IPS-18c (cell line): Measurements from ENCODE around the gene NYNRIN.
"Not testable (repeated sequence)": the region's sequence is repeated elsewhere in the genome, so short reads cannot be mapped to it uniquely, and the experiment has no call there.

Source experiments
- H3K4me3 ChIP-seq: 2 replicates; pipeline ENCODE4 v1.7.0; 2013; ENCODE audit warnings: low read depth, mild to moderate bottlenecking, low read length, moderate library complexity; ENCODE audit not compliant: insufficient read depth
- H3K9me3 ChIP-seq: one replicate; pipeline ENCODE4 v1.6.1; 2013; ENCODE audit warnings: mild to moderate bottlenecking, low read length, moderate library complexity; ENCODE audit not compliant: control insufficient read depth, insufficient read depth

NYNRIN gene

DNA sequence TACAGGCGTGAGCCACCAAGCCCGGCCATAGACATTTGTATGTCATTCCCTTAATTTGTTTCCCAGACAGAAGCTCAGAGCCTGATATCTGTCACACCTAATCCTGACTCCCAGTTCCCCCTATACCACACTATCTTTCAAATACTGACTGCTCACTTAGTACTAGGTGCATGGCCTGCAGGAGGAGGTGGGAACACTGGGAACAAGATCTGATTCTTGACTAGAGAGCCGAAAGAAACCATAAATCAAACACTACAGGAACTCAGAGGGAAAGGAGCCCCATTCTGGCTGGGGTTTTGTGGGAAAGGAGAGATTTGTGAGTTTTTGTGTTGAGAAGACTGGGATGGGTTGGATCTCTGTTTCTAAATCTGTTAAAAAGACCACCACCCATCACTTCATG lies 35.9 kb downstream of the NYNRIN start:
- H3K4me3 ChIP-seq = no peak overlapping the region
- no peaks in the 10 kb centered on the region for H3K9me3 ChIP-seq

DNA sequence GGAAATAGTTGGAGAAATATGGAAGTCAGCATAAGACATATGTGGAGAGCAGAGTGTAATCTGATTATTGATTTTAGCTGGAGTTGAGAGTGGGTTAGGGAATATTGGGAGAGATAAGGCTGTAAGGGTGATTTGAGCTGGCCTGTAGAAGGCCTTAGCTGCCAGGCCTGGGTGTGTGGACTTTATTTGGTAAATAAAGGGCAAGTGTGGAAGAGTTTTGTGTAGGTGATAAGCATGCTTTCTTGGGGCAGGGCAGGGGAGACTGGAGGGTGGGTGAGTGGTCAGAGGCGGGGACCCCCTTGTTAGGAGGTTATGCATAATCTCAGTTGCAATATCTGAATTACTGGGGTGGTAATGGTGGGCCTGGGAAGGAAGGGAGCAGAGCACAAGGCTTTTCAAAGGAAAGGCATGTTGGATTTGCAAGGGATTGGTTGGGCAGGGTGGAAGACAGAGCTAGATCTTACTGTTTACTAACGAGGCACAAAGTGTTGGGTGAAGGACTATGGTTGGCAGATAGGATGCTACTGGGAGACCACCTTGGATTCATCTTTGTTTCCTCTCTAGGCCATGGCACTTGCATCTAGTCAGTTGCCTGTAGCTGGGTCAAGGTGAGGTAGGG lies 36.5 kb downstream of the NYNRIN start:
- H3K9me3 ChIP-seq = no peaks in the 10 kb centered on the region
- H3K4me3 ChIP-seq = no peak overlapping the region

DNA sequence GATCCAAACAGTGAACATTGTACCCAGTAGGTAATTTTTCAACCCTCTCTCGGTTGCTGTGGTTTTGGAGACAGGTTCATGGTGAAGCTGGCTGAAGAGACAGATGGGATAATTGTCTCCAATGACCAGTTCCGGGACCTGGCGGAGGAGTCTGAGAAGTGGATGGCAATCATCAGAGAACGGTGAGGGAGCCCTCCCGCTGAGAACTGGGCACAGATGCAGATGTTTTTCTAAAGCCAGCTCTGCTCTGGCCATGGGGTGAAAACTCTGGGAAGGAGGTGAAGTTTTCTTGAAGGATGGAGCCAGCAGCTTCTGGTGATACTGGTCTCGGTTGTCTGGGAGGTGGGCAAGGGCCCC lies 37.2 kb downstream of the NYNRIN start:
- no peak overlapping the region for H3K4me3 ChIP-seq
- no peaks in the 10 kb centered on the region for H3K9me3 ChIP-seq

DNA sequence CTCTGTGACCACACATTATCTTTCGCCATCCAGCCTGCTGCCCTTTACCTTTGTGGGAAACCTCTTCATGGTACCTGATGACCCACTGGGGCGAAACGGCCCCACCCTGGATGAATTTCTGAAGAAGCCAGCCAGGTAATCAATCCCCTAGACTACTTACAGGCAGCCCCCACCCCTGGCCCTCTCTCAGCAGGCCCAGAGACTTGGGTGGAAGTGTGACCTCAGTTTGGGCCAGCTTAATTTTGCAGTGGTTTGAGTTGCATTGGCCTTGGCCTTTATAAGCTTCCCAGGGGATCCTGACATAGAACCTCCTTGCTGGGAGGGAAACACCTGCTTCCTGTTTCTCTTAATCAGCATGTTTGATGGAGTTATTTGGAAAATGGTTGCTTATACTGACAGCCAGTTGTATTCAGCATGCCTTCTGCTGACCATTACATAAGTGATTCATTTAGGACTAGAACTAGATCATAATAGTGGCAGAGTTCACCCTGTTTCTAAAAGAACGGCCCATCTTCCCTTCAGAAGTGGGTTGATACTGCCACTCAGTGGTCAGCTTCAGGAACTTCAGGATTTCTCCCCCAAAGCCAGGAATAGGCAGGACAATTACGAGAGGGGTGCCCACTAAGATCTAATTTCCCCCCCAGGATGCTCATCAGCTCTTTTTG lies 37.7 kb downstream of the NYNRIN start:
- H3K4me3 ChIP-seq = no peak overlapping the region

DNA sequence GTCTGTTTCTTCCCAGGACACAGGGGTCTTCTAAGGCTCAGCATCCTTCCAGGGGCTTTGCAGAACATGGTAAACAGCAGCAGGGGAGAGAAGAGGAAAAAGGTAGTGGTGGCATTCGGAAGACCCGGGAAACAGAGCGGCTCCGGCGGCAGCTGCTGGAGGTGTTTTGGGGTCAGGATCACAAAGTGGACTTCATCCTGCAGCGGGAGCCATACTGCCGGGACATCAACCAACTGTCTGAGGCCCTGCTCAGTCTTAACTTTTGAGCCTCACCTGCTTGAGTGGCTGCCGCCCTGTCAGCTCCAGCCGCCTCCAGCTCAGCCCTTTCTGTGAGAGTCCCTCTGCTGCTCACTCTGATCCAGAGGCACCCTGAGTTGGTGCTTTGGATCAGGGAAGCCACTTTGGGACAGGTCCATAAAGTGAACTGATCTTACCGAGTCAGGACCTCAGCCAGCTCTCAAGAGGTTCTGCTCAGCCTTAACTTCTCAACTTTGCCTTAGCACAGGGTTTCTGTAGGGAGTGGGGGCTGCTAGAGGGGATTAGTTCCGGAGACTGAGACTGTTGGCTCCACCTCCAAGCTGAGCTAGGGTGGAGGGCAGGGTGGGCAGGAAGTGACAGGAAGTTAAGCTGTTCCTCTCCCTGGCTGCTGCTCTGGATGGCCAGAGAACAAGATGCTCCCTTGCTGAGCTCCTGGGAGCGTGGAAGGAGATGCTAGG lies 38.4 kb downstream of the NYNRIN start:
- H3K4me3 ChIP-seq = no peak overlapping the region

More for the DNA sequence above, 37.7 kb downstream of the NYNRIN start:
- H3K9me3 ChIP-seq = no peaks in the 10 kb centered on the region

DNA sequence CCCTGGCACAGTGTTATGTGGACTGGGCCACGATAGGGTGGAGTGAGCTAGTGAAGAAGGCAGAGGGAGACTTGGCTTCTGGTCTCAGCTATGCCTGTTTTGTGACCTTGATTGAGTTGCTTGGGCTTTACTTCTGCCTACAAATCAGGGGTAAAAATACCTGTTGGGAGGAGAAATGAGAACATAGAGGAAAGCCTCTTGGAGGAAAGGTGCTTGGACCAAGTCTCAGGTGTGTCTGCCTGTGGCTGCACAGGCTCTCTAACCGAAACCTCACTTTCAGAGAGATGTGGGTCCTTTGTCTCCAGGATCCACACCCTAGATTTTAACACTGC lies 38.9 kb downstream of the NYNRIN start:
- H3K9me3 ChIP-seq = no peaks in the 10 kb centered on the region
- H3K4me3 ChIP-seq = no peak overlapping the region

More for the DNA sequence above, 38.4 kb downstream of the NYNRIN start:
- no peaks in the 10 kb centered on the region for H3K9me3 ChIP-seq

DNA sequence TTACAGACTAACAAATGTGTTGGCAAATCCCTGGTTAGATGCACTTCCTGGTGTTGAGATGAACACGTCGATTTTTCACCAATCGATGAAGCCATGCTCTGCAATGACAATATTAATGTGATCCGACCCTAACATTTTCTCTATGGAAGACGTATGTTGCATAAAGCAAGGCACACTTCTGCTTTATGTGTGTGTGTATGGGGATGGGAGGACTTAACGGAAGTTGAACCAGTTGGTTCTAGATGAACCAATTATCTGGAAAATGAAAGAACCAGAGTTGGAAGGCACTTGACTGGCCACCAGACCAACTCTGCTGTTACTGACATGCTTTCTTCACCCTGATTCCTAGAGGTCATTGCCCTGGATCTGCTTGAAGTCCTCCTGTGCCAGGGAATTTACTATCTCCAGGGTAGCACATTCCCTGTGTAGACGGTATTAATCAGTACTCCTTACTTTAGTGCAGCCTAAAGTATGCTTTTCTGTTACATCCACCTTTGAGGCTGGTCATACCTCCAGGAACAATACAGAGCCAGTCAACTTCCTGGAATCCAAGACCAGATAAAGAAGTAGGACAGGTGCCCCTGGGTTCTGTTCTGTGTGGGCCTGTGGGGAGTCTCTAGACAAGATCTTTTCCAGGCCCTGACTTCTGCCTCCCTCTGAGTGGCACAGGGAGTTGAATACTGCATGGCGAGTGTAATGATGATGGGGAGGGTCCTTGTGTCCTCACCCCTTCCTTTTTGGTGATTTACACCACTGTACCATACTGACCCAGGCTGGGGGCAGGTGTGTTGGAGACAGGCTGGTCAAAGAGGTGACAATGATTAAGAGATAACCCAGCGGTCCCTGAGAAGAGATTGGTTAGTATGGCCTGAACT lies 39.7 kb downstream of the NYNRIN start:
- Histone ChIP-seq H3K4me3 (no peak overlapping the region), H3K9me3 (no peaks in the 10 kb centered on the region)

DNA sequence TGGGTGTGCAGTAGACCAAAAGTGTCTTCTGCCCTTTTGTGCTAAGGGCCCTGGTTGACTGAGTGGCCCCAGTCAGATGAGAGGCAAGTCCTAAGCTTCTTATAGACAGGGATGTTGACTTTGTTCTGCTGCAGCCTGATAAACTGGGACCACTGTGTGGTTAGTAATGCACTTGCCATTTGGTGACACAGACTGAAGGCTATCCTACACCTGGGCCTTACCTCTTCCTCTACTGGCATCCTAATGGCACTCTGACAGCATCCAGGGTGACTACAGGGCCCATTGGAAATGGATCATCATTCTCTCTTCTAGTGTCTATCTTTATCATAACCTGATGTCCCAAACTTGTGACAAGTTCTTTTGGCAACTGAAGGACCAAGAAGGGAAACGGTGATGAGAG lies 40.5 kb downstream of the NYNRIN start:
- Histone ChIP-seq H3K4me3 (no peak overlapping the region), H3K9me3 (no peaks in the 10 kb centered on the region)

DNA sequence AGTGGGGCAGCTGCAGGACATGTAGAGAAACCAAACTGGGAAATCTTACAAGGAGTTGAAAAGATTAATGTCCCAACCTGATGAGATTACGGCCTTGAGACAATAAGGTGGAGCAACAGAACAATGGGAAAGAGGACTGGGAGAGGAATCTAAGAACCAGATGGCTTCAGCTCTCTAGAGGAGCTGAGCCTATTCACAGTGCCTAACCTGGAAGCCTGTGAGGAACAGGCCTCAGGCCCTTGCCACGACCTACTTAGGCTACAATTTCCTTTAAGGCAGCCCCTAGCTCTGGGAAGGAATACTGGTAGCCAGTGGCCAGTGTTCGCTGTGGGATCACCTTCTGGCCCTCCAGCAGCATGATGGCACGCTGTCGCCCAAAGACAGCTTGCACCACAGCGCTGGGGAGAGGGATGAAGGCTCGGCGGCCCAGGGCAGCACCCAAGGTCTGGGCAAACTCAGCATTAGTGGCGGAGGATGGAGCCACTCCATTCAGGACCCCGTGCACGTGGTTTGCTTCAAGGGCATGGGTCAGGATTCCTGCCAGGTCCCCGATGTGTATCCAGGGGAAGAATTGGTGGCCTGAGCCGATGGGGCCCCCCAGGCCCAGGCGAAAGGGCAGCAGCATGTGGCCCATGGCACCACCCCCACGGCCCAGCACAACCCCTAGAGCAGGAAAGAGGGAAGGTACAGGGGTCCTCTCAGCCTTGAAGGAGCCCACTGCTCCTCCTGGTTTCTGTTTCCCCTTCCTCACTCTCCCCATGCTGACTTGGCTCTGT lies 41.2 kb downstream of the NYNRIN start:
- no peak overlapping the region for H3K4me3 ChIP-seq

DNA sequence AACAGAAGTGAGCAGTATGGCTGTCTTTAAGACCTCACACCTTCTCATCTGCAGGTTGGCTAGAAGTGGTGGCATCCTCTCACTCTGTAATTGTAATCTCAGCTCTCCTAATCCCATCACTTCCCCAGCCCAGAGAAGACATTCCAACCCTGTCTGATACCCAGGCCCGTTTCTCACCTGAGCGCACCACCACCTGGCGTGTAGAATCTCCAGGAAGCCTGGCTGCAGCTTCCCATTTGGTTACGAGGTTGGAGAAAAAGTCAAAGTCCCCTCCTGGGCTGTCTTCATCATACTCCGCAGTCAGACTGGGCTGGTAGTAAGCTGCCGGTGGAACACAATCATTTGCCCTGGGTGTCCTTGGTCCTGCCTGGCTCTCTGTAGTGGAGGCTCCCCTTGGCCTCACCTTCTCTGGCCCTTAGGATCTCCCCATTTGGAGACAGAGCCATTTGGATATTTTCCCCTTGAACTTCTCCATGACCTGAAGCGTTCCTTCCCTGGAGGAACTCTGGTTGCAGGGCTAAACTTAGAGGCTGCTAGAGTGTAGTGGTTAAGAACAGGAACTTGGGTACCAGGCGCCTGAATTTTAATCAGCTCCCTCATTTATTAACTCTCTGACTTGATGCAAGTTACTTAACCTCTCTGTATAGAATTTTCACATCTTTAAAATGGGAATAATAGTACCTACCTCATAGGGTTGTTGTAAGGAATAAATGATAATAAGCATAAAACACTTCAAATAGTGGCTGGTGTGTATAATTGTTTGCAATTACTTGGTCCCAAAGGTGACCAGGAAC lies 42.0 kb downstream of the NYNRIN start:
- H3K4me3 ChIP-seq = no peak overlapping the region

More for the DNA sequence above, 41.2 kb downstream of the NYNRIN start:
- H3K9me3 ChIP-seq = no peaks in the 10 kb centered on the region

DNA sequence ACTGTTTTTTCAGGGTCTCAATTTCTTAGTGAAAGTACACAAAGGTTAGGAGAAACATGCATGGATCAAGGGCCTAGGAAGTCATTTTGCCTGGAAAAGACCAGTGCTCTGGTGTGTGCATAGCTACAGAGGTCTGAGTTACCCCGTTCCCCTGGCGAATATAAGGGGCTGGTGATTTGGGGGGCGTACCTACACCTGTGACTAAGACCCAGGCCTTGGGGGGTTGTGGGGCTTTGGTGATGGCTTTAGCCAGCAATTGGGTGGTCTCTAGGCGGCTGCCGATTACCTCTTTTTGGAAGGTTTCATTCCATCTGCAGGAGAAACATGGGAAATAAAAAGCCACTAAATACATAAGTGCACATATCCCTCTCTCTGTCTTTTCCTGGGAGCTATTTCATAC lies 42.7 kb downstream of the NYNRIN start:
- Histone ChIP-seq H3K9me3 (no peaks in the 10 kb centered on the region), H3K4me3 (peak overlapping the region; percentile 87; the same call in 1 of the 2 replicates)

More for the DNA sequence above, 42.0 kb downstream of the NYNRIN start:
- no peaks in the 10 kb centered on the region for H3K9me3 ChIP-seq

DNA sequence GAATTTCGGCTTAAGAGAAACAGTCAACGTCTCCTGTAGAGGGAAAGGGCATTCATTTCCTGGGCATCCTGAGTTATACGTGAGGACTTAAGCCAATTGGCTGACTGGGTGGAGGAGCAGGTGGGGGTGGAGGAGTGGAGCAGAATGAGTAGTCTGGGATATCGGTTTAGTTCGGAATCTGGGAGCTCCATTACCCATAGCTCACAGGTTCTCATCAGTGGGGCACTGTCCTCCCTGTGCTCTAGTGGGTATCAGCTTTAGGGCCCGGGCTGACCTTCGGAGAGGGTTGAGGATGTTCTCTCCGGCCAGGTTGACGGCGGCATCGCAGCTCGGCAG lies 43.1 kb downstream of the NYNRIN start:
- Histone ChIP-seq H3K4me3 (peak overlapping the region; percentile 87), H3K9me3 (no peaks in the 10 kb centered on the region)

DNA sequence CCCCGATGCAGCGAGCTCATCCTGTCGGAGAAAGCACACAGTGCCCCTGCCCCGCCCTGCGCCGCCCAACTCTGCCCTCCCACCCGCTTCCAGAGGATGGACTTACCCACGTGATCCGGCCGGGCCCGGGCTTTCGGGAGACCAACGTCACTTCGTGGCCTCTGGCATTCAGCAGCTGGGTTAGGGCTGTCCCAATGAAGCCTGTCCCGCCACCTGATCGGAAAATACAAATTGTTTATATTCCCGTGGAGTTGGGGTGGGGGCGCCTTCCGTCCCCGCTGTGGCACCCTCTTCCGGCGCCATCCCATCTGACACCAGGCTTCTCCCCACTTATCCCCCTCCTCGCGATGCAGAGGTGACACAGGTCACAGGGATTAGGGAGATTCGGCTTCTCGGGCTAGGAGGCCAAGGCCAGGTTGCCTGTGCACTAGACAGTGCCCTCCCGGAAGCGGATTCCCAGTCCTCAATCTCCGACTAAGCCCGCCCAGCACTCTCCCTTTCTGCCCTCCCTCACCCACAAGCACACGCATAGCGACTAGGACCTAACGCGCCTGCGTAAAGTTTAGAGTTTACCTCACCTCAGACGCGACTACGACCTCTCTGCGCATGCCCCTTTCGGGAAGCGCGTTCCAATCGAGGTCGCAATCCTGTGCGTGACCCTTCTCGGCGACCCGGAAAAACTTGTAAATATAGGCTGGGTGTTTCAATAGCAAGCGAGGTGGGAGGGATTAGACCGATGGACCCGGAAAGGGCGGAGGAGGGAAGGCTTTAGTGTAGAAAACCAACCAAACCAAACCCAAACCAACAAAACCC lies 43.6 kb downstream of the NYNRIN start, which contains the start of gene SDR39U1:
SDR39U1 (minus strand) TSS at position 537 of the 813 bp plus-strand sequence; CDS start at position 530, 7 bp downstream.
- Histone ChIP-seq H3K4me3 (peak within 1 kb of the TSS; percentile 87), H3K9me3 (no peaks in the 10 kb centered on the region)

DNA sequence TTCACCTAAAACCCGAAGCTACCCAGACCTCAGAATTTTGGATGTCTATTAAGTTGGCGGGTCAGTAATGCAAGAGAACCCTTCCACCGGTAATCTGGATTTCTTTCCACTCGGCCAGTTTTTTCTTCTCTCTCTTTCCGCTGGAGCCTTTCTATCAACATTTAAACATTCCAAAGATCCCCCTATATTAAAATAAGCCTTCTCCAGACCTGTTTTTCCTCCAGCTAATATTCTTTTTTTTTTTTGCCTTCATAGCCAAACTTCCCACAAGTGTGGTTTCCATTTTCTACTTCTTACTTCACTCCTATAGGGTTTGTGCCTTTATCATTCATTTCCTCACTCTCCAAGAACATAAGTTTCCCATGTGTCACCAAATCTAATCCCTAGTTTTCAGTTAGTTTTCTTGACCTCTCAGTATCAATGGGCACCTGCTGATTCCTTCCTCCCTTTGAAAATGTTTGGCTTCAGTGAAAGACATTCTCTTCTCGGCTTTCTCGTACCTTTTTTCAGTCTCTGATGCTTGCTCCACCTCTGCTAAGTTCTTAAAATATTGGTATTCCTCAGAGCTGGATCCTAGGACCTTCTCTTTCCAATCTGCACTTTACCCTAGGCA lies 44.4 kb downstream of the NYNRIN start:
- Histone ChIP-seq H3K9me3 (no peaks in the 10 kb centered on the region), H3K4me3 (peak overlapping the region; percentile 78)

DNA sequence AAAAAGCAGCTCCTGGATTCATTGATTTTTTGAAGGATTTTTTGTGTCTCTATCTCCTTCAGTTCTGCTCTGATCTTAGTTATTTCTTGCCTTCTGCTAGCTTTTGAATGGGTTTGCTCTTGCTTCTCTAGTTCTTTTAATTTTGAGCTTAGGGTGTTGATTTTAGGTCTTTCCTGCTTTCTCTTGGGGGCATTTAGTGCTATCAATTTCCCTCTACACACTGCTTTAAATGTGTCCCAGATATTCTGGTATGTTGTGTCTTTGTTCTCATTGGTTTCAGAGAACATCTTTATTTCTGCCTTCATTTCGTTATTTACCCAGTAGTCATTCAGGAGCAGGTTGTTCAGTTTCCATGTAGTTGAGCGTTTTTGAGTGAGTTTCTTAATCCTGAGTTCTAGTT lies 52.0 kb downstream of the NYNRIN start:
- H3K4me3 ChIP-seq = not testable (repeated sequence)

More for the DNA sequence above, 52.0 kb downstream of the NYNRIN start:
- H3K9me3 ChIP-seq = not testable (repeated sequence)
